MG63 (cell line): ENCODE results near the gene ZNF628. TPM values are rescaled to one million over a fixed set of nuclear protein-coding genes. Genes with fewer than 3 reads are reported as not detected.
"Not testable (repeated sequence)": the region's sequence is repeated elsewhere in the genome, so short reads cannot be mapped to it uniquely, and the experiment has no call there.

ENCODE experiments used
- DNase-seq: peaks from one replicate; pipeline ENCODE4 v3.0.0-alpha.2; 2020
- H3K27me3 ChIP-seq: fragments of 250-450 bp; sonication (Bioruptor Pico); 2 replicates; pipeline ENCODE4 v1.5.1; 2020; ENCODE audit warnings: mild to moderate bottlenecking, moderate library complexity
- H3K36me3 ChIP-seq: fragments of 250-450 bp; sonication (Bioruptor Pico); 2 replicates; pipeline ENCODE4 v1.5.1; 2020; ENCODE audit warnings: mild to moderate bottlenecking, moderate library complexity
- H3K4me3 ChIP-seq: fragments of 250-450 bp; sonication (Bioruptor Pico); 2 replicates; pipeline ENCODE4 v1.5.1; 2020; ENCODE audit warnings: mild to moderate bottlenecking, moderate library complexity
- H3K9me3 ChIP-seq: fragments of 250-450 bp; sonication (Bioruptor Pico); 2 replicates; pipeline ENCODE4 v1.5.1; 2020; ENCODE audit warnings: mild to moderate bottlenecking, moderate library complexity
- total RNA-seq: library from RNA; depleted of rRNA; stranded (reverse); fragments of >200 nt; shearing (Covaris generic); gene quantifications from 2 replicates; pipeline ENCODE4 v1.2.3, GENCODE V29; 2014; ENCODE audit warnings: low replicate concordance

ZNF628 gene
- total RNA-seq, 1 experiment from 2014 or later: 4.0 TPM

DNA sequence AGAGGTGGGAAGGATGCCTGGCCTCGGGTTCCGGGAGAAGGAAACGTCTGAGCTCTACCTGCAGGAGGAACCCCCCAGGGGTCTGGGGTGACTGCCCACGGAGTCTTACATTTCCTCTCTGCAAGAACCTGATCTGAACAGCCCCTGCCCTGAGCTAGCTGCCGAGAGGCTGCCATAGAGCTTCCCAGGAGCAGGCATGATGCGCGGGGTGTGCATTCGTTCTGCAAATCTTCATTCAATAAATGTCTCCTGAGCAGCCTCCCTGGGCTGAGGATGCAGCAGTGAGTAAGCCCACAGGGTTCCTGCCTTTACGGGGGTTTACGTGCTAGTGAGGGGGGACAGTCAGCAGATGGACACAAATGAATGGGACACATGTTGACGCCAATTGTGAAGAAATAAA, 31.8 kb upstream of the ZNF628 start:
- no peak for DNase-seq
- Histone ChIP-seq H3K4me3 (no peak overlapping the region), H3K9me3 (no peaks in the 10 kb centered on the region), H3K36me3 (no peaks in the 10 kb centered on the region), H3K27me3 (peaks cover 60% of the 10 kb centered on the region)

DNA sequence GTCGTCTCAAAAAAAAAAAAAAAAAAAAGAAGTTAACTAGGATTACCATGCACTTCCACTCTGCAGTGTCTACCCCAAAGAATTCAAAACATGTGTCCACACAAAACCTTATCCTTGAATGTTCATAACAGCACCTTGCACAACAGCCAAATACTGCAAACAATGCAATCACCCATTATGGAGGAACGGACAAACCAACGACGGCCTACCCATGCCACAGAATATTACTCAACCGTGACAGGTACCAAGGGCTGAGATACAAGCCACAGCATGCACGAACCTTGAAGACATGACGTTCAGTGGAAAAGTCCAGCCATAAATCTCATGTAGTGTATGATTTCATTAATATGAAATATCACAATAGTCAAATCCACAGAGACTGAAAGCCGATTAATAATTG, 30.4 kb upstream of the ZNF628 start:
- peaks cover 53% of the 10 kb centered on the region for H3K27me3 ChIP-seq
- no peak overlapping the region for H3K4me3 ChIP-seq
- no peak for DNase-seq
- H3K36me3 ChIP-seq: no peaks in the 10 kb centered on the region
- H3K9me3 ChIP-seq: no peaks in the 10 kb centered on the region

- H3K36me3 ChIP-seq: no peaks in the 10 kb centered on the region
- H3K27me3 ChIP-seq: peaks cover 54% of the 10 kb centered on the region
- DNase-seq: peak; percentile 99
- H3K9me3 ChIP-seq: no peaks in the 10 kb centered on the region
- no peak overlapping the region for H3K4me3 ChIP-seq
Measured at GRCh38 chr19:55447421-55448174, 28.8 kb upstream of the ZNF628 start.

- not testable (repeated sequence) for H3K36me3 ChIP-seq
Measured at GRCh38 chr19:55448175-55448490, 28.3 kb upstream of the ZNF628 start.

GRCh38 chr19:55449469-55449868, 26.9 kb upstream of the ZNF628 start:
- DNase-seq: no peak
- Histone ChIP-seq H3K9me3 (no peaks in the 10 kb centered on the region), H3K36me3 (peaks cover 8% of the 10 kb centered on the region; the same call in 1 of the 2 replicates), H3K4me3 (no peak overlapping the region), H3K27me3 (peaks cover 39% of the 10 kb centered on the region)

More at GRCh38 chr19:55448175-55448490, 28.3 kb upstream of the ZNF628 start:
- not testable (repeated sequence) for DNase-seq, H3K4me3 ChIP-seq, H3K9me3 ChIP-seq
- peaks cover 51% of the 10 kb centered on the region for H3K27me3 ChIP-seq

- peaks cover 22% of the 10 kb centered on the region for H3K27me3 ChIP-seq
- DNase-seq: no peak
- no peaks in the 10 kb centered on the region for H3K9me3 ChIP-seq
- H3K36me3 ChIP-seq: peaks cover 8% of the 10 kb centered on the region
- no peak overlapping the region for H3K4me3 ChIP-seq
Measured at GRCh38 chr19:55451163-55451964, 25.1 kb upstream of the ZNF628 start.

DNA sequence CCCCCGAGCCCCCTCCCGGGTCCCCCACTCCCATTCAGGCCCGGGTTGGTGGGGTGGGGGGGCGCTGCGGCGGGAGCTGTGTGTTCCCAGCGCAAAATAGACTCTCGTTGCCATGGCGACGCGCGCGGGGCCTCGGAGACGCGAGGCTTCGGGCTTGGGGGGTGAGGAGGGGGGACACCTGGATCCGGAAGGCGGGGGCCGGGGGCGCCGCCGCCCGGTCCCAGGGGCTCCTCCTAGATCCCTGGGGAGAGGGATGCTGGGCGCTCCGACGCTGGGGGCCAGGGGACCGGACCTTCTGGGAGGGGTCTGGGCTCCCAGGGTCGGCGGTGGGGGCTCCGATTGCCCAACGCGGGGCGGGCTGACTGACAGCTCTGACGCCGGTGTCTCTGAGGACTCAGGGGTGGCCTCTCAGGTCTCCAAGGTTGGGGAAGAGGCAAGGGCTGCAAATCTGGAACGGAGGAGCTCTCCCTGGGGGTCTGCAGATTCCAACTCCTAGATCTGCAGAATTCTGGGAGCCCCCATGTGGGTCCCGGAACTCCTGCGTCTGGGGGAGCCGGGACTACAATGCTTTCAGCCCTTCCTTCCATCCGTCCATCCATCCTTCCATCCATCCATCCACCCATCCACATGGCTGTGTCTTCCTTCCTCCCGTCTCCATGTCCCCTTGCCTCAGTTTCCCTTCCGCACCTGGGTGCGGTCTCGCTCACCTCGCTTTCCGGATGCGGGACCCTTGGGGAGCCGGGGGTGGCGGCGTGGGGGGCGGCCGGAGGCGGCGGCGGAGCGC, 24.3 kb upstream of the ZNF628 start:
- H3K4me3 ChIP-seq: no peak overlapping the region
- H3K36me3 ChIP-seq: peaks cover 8% of the 10 kb centered on the region
- H3K9me3 ChIP-seq: no peaks in the 10 kb centered on the region
- peaks cover 16% of the 10 kb centered on the region for H3K27me3 ChIP-seq
- no peak for DNase-seq

- H3K9me3 ChIP-seq: no peaks in the 10 kb centered on the region
- DNase-seq: peak; percentile 76
- H3K4me3 ChIP-seq: no peak overlapping the region
Measured at GRCh38 chr19:55452749-55453346, 23.6 kb upstream of the ZNF628 start.

GRCh38 chr19:55453511-55454260, 22.7 kb upstream of the ZNF628 start:
- no peak for DNase-seq
- Histone ChIP-seq H3K27me3 (peaks cover 14% of the 10 kb centered on the region), H3K9me3 (no peaks in the 10 kb centered on the region), H3K36me3 (peaks cover 8% of the 10 kb centered on the region), H3K4me3 (no peak overlapping the region)

More at GRCh38 chr19:55452749-55453346, 23.6 kb upstream of the ZNF628 start:
- H3K27me3 ChIP-seq: peaks cover 14% of the 10 kb centered on the region
- H3K36me3 ChIP-seq: peaks cover 8% of the 10 kb centered on the region

DNA sequence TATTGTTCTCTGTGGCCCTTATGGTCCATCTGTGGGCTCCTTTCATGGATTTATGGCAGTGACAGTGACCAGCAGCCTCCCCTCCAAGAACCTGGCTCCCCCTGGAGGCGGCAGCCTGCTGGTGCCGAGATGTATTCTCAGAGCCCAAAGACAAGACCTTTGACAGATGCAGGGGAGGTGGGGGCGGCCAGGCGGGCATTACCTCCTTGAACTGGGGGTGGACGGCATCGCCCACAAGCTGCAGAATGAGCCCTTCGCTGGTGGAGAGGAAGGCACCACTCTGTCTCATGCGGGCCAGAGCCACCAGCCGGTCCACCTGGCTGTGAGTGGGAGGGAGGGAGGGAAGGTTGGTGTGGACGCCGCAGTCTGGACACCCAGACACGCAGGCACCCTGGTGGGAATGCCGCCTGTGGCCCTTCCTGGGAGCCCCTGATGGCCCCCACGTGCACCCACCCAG, 21.6 kb upstream of the ZNF628 start:
- Histone ChIP-seq H3K36me3 (peaks cover 8% of the 10 kb centered on the region), H3K9me3 (no peaks in the 10 kb centered on the region), H3K4me3 (no peak overlapping the region), H3K27me3 (peaks cover 11% of the 10 kb centered on the region)
- DNase-seq: peak; percentile 47

GRCh38 chr19:55455576-55456235, 20.7 kb upstream of the ZNF628 start:
- H3K27me3 ChIP-seq: peaks cover 11% of the 10 kb centered on the region
- peaks cover 15% of the 10 kb centered on the region for H3K36me3 ChIP-seq
- DNase-seq: no peak
- H3K4me3 ChIP-seq: no peak overlapping the region
- H3K9me3 ChIP-seq: no peaks in the 10 kb centered on the region

GRCh38 chr19:55456347-55456746, 20.1 kb upstream of the ZNF628 start:
- Histone ChIP-seq H3K4me3 (no peak overlapping the region), H3K9me3 (no peaks in the 10 kb centered on the region), H3K27me3 (peaks cover 11% of the 10 kb centered on the region), H3K36me3 (peaks cover 18% of the 10 kb centered on the region)
- no peak for DNase-seq

- no peak for DNase-seq
- Histone ChIP-seq H3K27me3 (no peaks in the 10 kb centered on the region), H3K36me3 (peaks cover 17% of the 10 kb centered on the region), H3K4me3 (no peak overlapping the region), H3K9me3 (no peaks in the 10 kb centered on the region)
Measured at GRCh38 chr19:55457683-55458457, 18.5 kb upstream of the ZNF628 start.

- Histone ChIP-seq H3K4me3 (no peak overlapping the region), H3K9me3 (no peaks in the 10 kb centered on the region), H3K36me3 (peaks cover 10% of the 10 kb centered on the region), H3K27me3 (no peaks in the 10 kb centered on the region)
- DNase-seq: no peak
Measured at GRCh38 chr19:55459551-55459949, 16.9 kb upstream of the ZNF628 start.
